Right renal cortex interstitium (tissue), 3 donors: ENCODE measurements around the gene ZNF189. TPM values are rescaled to one million over a fixed set of nuclear protein-coding genes. Genes with fewer than 3 reads are reported as not detected.

Source experiments
- DNase-seq, 3 donors: peaks; one replicate each; pipeline ENCODE4 v3.0.0-alpha.2; 2013; ENCODE audit warnings: low read depth in 3 of 3, low spot score in 2 of 3
- polyA plus RNA-seq, 3 donors: library from polyadenylated mRNA; unstranded; fragments of 120-200 nt; gene quantifications; one replicate each; pipeline ENCODE4 v1.2.1, GENCODE V29; 2013; ENCODE audit not compliant: insufficient read length in 3 of 3

The ZNF189 gene
- 10 to 100 TPM; 44.2 to 51.2 (median 45.4) TPM for polyA plus RNA-seq

GRCh38 chr9:101398068-101398929, at the start of gene ZNF189, which contains the start of gene MRPL50:
Gene ZNF189, plus strand, starts transcription at chr9:101398851. Its CDS starts 306 bp downstream, at chr9:101399157.
Gene MRPL50, minus strand, starts transcription at chr9:101398618. Its CDS starts 26 bp downstream, at chr9:101398592.
- DNase-seq, result peak; percentile 96 to 99 (median 97)

- DNase-seq, result no peak
These were observed 48.4 kb upstream of the ZNF189 start for GRCh38 chr9:101350285-101350684.

GRCh38 chr9:101352892-101353463, 45.7 kb upstream of the ZNF189 start:
- no peak for DNase-seq

GRCh38 chr9:101353683-101354082, 45.0 kb upstream of the ZNF189 start:
- no peak for DNase-seq

DNA sequence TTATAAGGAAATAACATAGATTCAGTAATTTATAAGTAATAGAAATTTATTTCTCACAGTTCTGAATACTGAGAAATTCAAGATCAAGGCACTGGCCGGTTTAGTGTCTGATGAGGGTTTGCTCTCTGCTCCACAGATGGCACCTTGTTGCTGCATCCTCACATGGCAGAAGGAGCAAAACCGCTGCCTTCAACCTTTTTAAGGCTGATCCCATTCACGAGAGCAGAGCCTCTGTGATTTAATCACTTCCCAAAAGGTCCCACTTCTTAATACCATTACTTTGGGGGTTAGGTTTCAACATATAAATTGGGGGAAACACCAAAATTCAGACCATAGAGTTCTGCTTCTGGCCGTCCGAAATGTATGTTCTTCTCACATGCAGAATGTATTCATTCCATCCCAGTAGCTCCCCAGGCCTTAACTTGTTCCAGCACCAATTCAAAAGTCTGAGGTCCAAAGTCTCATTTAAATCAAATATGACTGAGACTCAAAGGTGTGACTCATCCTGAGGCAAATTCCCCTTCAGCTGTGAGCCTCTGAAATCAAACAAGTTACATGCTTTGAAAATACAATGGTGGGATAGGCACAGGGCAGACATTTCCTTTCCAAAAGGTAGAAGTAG, 44.4 kb upstream of the ZNF189 start:
- no peak for DNase-seq

DNA sequence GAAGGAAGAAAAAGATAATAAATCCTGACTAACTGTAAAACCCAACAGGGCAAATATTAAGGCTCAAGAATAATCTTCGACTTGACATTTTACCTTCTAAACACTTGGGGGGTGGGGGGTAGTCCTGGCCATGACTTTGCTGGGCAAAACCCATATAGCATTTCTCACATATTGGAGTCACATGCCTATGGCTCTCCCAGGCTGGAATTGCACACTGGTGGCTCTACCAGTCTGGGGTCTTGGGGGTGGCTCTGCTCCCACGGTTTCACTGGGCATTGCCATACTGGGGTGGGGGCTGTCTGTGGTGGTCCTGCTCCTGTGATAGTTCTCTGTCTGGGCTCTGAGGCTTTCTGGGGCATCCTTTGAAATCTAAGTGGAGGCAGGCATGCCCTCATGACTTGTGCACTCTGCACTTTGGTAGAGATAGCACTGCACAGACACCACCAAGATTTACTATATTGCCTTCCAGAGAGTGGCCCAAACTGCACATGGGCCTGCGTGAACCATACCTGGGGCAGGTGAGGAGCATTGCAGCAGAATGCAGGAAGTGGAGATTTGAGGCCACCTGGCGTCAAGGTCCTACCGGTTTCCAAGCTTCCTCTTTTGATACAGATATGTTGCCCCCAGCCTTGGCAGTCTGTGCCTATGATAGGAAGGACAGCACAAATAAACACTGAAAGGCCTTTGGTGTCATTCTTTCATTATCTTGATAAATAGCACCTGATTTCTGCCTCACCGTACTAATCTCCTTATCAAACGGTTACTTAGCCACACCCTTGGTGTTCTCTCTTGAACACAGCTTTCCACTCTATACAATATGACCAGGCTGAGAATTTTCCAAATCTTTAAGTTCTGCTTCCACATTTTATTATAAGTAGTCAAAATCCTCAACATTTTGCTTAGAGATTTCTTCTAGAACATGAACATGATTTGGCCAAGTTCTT, 43.6 kb upstream of the ZNF189 start:
- no peak for DNase-seq

DNA sequence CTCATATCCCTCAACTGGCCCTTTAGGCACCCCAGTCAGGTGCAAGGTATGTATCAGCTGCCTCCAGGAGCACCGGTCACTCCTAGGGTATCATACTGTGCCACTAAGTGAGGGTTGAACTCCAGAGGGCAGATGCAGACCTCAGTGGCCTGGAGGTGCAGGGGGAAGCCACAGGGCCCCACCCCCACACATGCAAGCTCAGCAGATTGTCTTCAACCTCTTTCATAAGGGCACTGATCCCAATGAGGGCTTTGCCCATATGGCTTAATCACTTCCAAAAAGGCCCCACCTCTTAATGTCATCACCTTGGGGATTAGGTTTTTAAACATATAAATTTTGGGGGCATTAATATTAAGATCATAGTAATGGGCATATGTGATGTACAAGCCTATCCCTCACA, 42.0 kb upstream of the ZNF189 start:
- no peak for DNase-seq

- no peak for DNase-seq
These were observed 39.0 kb upstream of the ZNF189 start for GRCh38 chr9:101359679-101360078.

DNA sequence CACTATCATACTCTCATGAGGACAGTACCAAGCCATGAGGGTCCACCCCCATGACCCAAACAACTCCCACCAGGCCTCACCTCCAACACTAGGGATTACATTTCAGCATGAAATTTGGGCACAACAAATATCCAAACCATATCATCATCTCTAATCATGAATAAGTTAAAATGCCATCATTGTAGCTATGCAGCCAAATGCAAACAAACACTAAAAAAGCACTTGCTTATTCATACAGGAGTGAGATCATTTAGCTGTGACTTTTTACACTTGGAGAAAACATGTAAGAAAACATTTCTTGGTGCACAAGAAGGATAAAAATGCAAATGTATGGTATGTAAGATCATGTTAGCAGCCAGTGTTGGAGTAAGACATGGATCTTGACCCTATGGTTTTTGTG, 38.0 kb upstream of the ZNF189 start:
- no peak for DNase-seq

- no peak for DNase-seq
These were observed 36.2 kb upstream of the ZNF189 start for GRCh38 chr9:101362450-101362849.

DNA sequence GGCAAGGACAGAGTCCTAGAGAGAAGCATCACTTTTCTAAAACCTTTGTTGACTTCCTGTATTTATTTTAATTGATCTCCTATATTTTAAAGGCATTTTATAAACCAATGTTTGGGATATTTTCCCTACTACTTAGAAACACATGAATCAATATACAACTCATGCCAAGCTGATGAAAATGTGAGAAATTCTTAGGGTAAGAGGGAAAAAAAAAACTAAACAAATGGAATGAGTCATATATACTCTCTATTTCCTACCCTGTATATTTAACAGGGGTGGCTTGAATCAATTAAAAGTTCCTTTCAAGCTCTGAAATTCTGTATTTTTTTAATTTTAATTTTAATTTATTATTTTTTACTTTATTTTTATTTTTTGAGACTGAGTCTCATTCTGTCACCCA, 33.5 kb upstream of the ZNF189 start:
- DNase-seq, result no peak

GRCh38 chr9:101366038-101366756, 32.5 kb upstream of the ZNF189 start:
- no peak for DNase-seq

DNA sequence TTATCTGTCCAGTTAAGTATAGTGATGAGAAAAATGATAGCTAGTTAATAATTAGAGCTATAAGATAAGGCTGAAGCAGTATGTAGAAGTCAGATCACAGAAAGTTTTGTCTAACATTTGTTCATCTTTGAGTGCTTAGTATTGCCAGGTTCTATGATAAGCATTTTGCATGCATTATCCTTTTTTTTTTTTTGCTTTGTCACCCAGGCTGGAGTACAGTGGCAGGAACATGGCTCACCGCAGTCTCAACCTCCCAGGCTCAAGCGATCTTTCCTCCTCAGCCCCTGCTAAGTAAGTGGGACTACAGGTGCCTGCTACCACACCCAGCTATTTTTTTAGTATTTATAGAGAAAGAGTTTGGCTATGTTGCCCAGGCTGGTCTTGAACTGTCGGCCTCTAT, 31.3 kb upstream of the ZNF189 start:
- no peak for DNase-seq

GRCh38 chr9:101369286-101369685, 29.4 kb upstream of the ZNF189 start:
- DNase-seq, result no peak

GRCh38 chr9:101369884-101370531, 28.6 kb upstream of the ZNF189 start:
- no peak for DNase-seq

DNA sequence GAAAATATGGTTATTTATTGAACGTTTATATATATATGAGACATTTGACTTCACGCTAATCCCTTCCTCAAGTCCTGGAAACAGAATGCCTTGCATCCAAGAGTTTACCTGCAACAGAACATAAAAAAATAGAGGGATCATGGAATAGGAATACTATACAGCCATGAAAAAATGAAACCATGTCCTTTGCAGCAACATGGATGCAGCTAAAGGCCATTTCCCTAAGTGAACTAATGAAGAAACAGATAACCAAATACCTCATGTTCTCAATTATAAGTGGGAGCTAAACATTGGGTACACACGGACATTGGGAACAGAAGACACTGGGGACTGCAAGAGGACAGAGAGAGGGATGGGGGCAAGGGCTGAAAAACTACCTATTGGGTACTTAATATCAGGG, 26.8 kb upstream of the ZNF189 start:
- no peak for DNase-seq

- no peak for DNase-seq
These were observed 26.1 kb upstream of the ZNF189 start for GRCh38 chr9:101372327-101373118.

DNA sequence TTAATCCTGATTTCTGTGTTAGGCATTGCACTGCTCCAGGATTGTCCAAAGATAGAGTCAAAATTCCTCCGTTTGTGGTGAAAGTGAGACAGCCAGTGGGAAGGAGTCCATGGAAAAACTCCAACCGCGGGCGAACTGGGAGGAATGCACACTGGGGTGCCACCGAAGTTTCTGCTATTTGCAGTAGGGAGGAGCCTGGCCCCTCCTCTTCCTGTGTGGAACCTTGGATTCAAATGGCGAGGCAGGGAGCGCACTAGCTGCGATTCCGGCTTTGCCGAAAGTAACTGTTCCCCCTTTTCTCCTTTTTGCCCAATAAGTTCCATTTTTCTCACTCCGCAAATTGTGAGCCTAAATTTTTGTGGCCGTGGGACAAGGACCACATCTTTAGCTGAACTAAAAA, 23.1 kb upstream of the ZNF189 start:
- no peak for DNase-seq
